ENCODE data around the gene PPP2R1A. TPM values are rescaled to one million over a fixed set of nuclear protein-coding genes. Genes with fewer than 3 reads are reported as not detected.

Gene PPP2R1A
- total RNA-seq, 1 donor from 2014 or later = 67.4 TPM

- TF ChIP-seq CTCF (IDR thresholded peaks at IDR 0.05; ENCODE audit: insufficient read depth, low read length, severe bottlenecking) = no peak
- no peak for FAIRE-seq
- DNase-seq (ENCODE audit: low read depth) = no peak
- Histone ChIP-seq H3K27me3 (ENCODE audit: control insufficient read depth, insufficient read depth, low read length) (no peaks in the 10 kb centered on the region), H3K36me3 (ENCODE audit: control insufficient read depth, insufficient read depth, low read length) (peaks cover 16% of the 10 kb centered on the region), H3K4me3 (ENCODE audit: low read depth, low read length) (no peak overlapping the region)
These were observed 37.5 kb downstream of the PPP2R1A start for GRCh38 chr19:52227196-52227940.

GRCh38 chr19:52227980-52228379 is 38.1 kb downstream of the PPP2R1A start:
- FAIRE-seq (peak; percentile 76), DNase-seq (ENCODE audit: low read depth) (no peak)
- Histone ChIP-seq H3K36me3 (ENCODE audit: control insufficient read depth, insufficient read depth, low read length) (peaks cover 16% of the 10 kb centered on the region), H3K4me3 (ENCODE audit: low read depth, low read length) (no peak overlapping the region), H3K27me3 (ENCODE audit: control insufficient read depth, insufficient read depth, low read length) (no peaks in the 10 kb centered on the region)
- TF ChIP-seq CTCF (IDR thresholded peaks at IDR 0.05; ENCODE audit: insufficient read depth, low read length, severe bottlenecking) = no peak

GRCh38 chr19:52229524-52229923 is 39.7 kb downstream of the PPP2R1A start:
- no peak for DNase-seq (ENCODE audit: low read depth)
- Histone ChIP-seq H3K27me3 (ENCODE audit: control insufficient read depth, insufficient read depth, low read length) (no peaks in the 10 kb centered on the region), H3K36me3 (ENCODE audit: control insufficient read depth, insufficient read depth, low read length) (peaks cover 9% of the 10 kb centered on the region), H3K4me3 (ENCODE audit: low read depth, low read length) (no peak overlapping the region)
- FAIRE-seq = no peak
- no peak for TF ChIP-seq CTCF (IDR thresholded peaks at IDR 0.05; ENCODE audit: insufficient read depth, low read length, severe bottlenecking)

GRCh38 chr19:52230685-52231084 is 40.8 kb downstream of the PPP2R1A start:
- no peaks in the 10 kb centered on the region for H3K27me3 ChIP-seq (ENCODE audit: control insufficient read depth, insufficient read depth, low read length)
- TF ChIP-seq CTCF (IDR thresholded peaks at IDR 0.05; ENCODE audit: insufficient read depth, low read length, severe bottlenecking) = no peak
- H3K36me3 ChIP-seq (ENCODE audit: control insufficient read depth, insufficient read depth, low read length) = peaks cover 6% of the 10 kb centered on the region
- no peak overlapping the region for H3K4me3 ChIP-seq (ENCODE audit: low read depth, low read length)
- FAIRE-seq (no peak), DNase-seq (ENCODE audit: low read depth) (no peak)

- FAIRE-seq (peak; percentile 7), DNase-seq (ENCODE audit: low read depth) (peak; percentile 40)
- peaks cover 2% of the 10 kb centered on the region for H3K36me3 ChIP-seq (ENCODE audit: control insufficient read depth, insufficient read depth, low read length)
- no peak overlapping the region for H3K4me3 ChIP-seq (ENCODE audit: low read depth, low read length)
- no peak for TF ChIP-seq CTCF (IDR thresholded peaks at IDR 0.05; ENCODE audit: insufficient read depth, low read length, severe bottlenecking)
- no peaks in the 10 kb centered on the region for H3K27me3 ChIP-seq (ENCODE audit: control insufficient read depth, insufficient read depth, low read length)
These were observed 41.5 kb downstream of the PPP2R1A start for GRCh38 chr19:52231154-52231910.

Measured in bronchial epithelial cell (primary cell).